Measurements from ENCODE around the gene SPEN. TPM values are rescaled to one million over a fixed set of nuclear protein-coding genes. Genes with fewer than 3 reads are reported as not detected.
A peak's percentile ranks its signal among the peaks of the same experiment; 100 is the strongest.

The SPEN gene
- total and polyA plus RNA-seq, 9 of the 15 experiments (the other 6 are each of a cell fraction or from before 2014, with no cell fraction given): 5.7 to 87.5 (median 27.2) TPM

- TF ChIP-seq NFE2L1 (tag; IDR thresholded peaks at IDR 0.05; ENCODE audit: borderline replicate concordance, low read depth) (no peak), E2F8 (IDR thresholded peaks at IDR 0.05; ENCODE audit: low read depth, partially characterized antibody) (no peak), MTA1 (IDR thresholded peaks at IDR 0.05; ENCODE audit: borderline replicate concordance) (no peak), GTF2F1 (IDR thresholded peaks at IDR 0.05; ENCODE audit: low read depth, low read length) (no peak), ZNF239 (CRISPR knock-in tag; IDR thresholded peaks at IDR 0.05) (no peak), ZFP36 (IDR thresholded peaks at IDR 0.05; ENCODE audit: low read depth, low read length, partially characterized antibody) (no peak), HNRNPUL1 (IDR thresholded peaks at IDR 0.05; ENCODE audit: low read length) (no peak), FOS (IDR thresholded peaks at IDR 0.05; ENCODE audit: extremely low read depth, insufficient read length) (no peak), EP300 (IDR thresholded peaks at IDR 0.05; ENCODE audit: low read length) (no peak), ZBTB1 (CRISPR knock-in tag; IDR thresholded peaks at IDR 0.05; ENCODE audit: borderline replicate concordance, low read depth) (peak; percentile 67), MNT (conservative IDR thresholded peaks at IDR 0.05) (no peak), CBFA2T3 (IDR thresholded peaks at IDR 0.05) (no peak), HNRNPL (IDR thresholded peaks at IDR 0.05; ENCODE audit: low read depth, low read length) (no peak), JUN (IDR thresholded peaks at IDR 0.05; ENCODE audit: borderline replicate concordance, low read depth, low read length) (no peak), JUN (CRISPR knock-in tag; IDR thresholded peaks at IDR 0.05; ENCODE audit: borderline replicate concordance) (no peak), CREB1 (IDR thresholded peaks at IDR 0.05) (no peak; the same call in 1 of the 2 replicates), CREB1 (CRISPR knock-in tag; IDR thresholded peaks at IDR 0.05) (peak; percentile 52; the same call in 1 of the 2 replicates), ZBTB49 (CRISPR knock-in tag; IDR thresholded peaks at IDR 0.05; ENCODE audit: borderline replicate concordance) (no peak), NFE2 (IDR thresholded peaks at IDR 0.05; ENCODE audit: low read depth) (no peak), RBFOX2 (IDR thresholded peaks at IDR 0.05; ENCODE audit: low read depth, low read length) (peak; percentile 61), NFXL1 (CRISPR knock-in tag; IDR thresholded peaks at IDR 0.05) (no peak), RFX7 (CRISPR knock-in tag; IDR thresholded peaks at IDR 0.05) (no peak), NCOR1 (IDR thresholded peaks at IDR 0.05) (no peak), ZNF717 (CRISPR knock-in tag; IDR thresholded peaks at IDR 0.05) (no peak)
These were observed 829 bp downstream of the SPEN start (continued) for GRCh38 chr1:15848143-15848928.

Data from K562 (cell line).